H9 (cell line): Measurements from ENCODE around the gene ANGEL1. TPM values are rescaled to one million over a fixed set of nuclear protein-coding genes. Genes with fewer than 3 reads are reported as not detected.

ENCODE experiments used
- DNase-seq: peaks from one replicate; pipeline ENCODE4 v3.0.0-alpha.2; 2017
- H2AFZ ChIP-seq: one replicate; pipeline ENCODE4 v1.6.1; 2013; ENCODE audit warnings: mild to moderate bottlenecking, low read length, control low read depth, moderate library complexity
- H2AK5ac ChIP-seq: 2 replicates; pipeline ENCODE4 v1.6.1; 2013; ENCODE audit warnings: low read length, control low read depth, mixed read lengths; ENCODE audit not compliant: insufficient read length
- H2BK120ac ChIP-seq: one replicate; pipeline ENCODE4 v1.6.1; 2013; ENCODE audit warnings: low read depth, mild to moderate bottlenecking, low read length, control low read depth, inconsistent platforms; ENCODE audit not compliant: poor library complexity, severe bottlenecking
- H2BK12ac ChIP-seq: 2 replicates; pipeline ENCODE4 v1.6.1; 2013; ENCODE audit warnings: low read length, control low read depth, mixed read lengths, low read depth; ENCODE audit not compliant: insufficient read length
- H2BK15ac ChIP-seq: 2 replicates; pipeline ENCODE4 v1.6.1; 2013; ENCODE audit warnings: low read depth, low read length, control low read depth
- H2BK20ac ChIP-seq: one replicate; pipeline ENCODE4 v1.6.1; 2013; ENCODE audit warnings: low read depth, mild to moderate bottlenecking, low read length, control low read depth, inconsistent platforms; ENCODE audit not compliant: poor library complexity, severe bottlenecking
- H2BK5ac ChIP-seq: 2 replicates; pipeline ENCODE4 v1.6.1; 2013; ENCODE audit warnings: low read length, control low read depth, mixed read lengths; ENCODE audit not compliant: insufficient read length
- H3K14ac ChIP-seq: 2 replicates; pipeline ENCODE4 v1.6.1; 2013; ENCODE audit warnings: low read length, control low read depth; ENCODE audit not compliant: insufficient read depth
- H3K18ac ChIP-seq: 2 replicates; pipeline ENCODE4 v1.6.1; 2013; ENCODE audit warnings: low read depth, mild to moderate bottlenecking, mixed read lengths, low read length, control low read depth; ENCODE audit not compliant: insufficient read length
- H3K23ac ChIP-seq: 2 replicates; pipeline ENCODE4 v1.6.1; 2013; ENCODE audit warnings: low read length, control low read depth, mixed read lengths, low read depth; ENCODE audit not compliant: insufficient read length
- H3K23me2 ChIP-seq: 2 replicates; pipeline ENCODE4 v1.6.1; 2013; ENCODE audit warnings: low read depth, mild to moderate bottlenecking, mixed read lengths, low read length, control low read depth; ENCODE audit not compliant: insufficient read length, poor library complexity, severe bottlenecking
- H3K27ac ChIP-seq: 2 replicates; pipeline ENCODE4 v1.5.1; 2013; ENCODE audit warnings: low read length, control low read depth, mixed read lengths, low read depth; ENCODE audit not compliant: insufficient read length
- H3K27me3 ChIP-seq: 2 replicates; pipeline ENCODE4 v1.6.1; 2013; ENCODE audit warnings: low read length, control low read depth, inconsistent platforms; ENCODE audit not compliant: insufficient read depth
- H3K4ac ChIP-seq: 2 replicates; pipeline ENCODE4 v1.6.1; 2013; ENCODE audit warnings: low read depth, mild to moderate bottlenecking, control low read depth, inconsistent platforms, low read length, moderate library complexity
- H3K4me1 ChIP-seq: 2 replicates; pipeline ENCODE4 v1.6.1; 2013; ENCODE audit warnings: low read length, control low read depth, inconsistent platforms; ENCODE audit not compliant: insufficient read depth
- H3K4me2 ChIP-seq: 2 replicates; pipeline ENCODE4 v1.6.1; 2013; ENCODE audit warnings: low read length, control low read depth, mixed read lengths; ENCODE audit not compliant: insufficient read length, insufficient read depth
- H3K56ac ChIP-seq: 2 replicates; pipeline ENCODE4 v1.6.1; 2013; ENCODE audit warnings: low read depth, mild to moderate bottlenecking, mixed read lengths, low read length, control low read depth; ENCODE audit not compliant: insufficient read length
- H3K79me1 ChIP-seq: 2 replicates; pipeline ENCODE4 v1.6.1; 2013; ENCODE audit warnings: low read depth, mild to moderate bottlenecking, moderate library complexity, low read length, control low read depth, inconsistent platforms; ENCODE audit not compliant: insufficient read depth, poor library complexity, severe bottlenecking
- H3K79me2 ChIP-seq: 2 replicates; pipeline ENCODE4 v1.6.1; 2013; ENCODE audit warnings: low read length, control low read depth, inconsistent platforms; ENCODE audit not compliant: insufficient read depth
- H3K9ac ChIP-seq: 2 replicates; pipeline ENCODE4 v1.6.1; 2013; ENCODE audit warnings: low read length, control low read depth, mixed read lengths; ENCODE audit not compliant: insufficient read length; ENCODE audit errors: extremely low read depth
- H3K9me3 ChIP-seq: one replicate; pipeline ENCODE4 v1.6.1; 2013; ENCODE audit warnings: low read depth, low read length, inconsistent platforms; ENCODE audit not compliant: control insufficient read depth
- H3T11ph ChIP-seq: one replicate; pipeline ENCODE4 v1.6.1; 2013; ENCODE audit warnings: mild to moderate bottlenecking, low read length, control low read depth, inconsistent platforms
- H4K20me1 ChIP-seq: one replicate; pipeline ENCODE4 v1.6.1; 2013; ENCODE audit not compliant: control insufficient read depth, insufficient read length, insufficient read depth
- H4K5ac ChIP-seq: 2 replicates; pipeline ENCODE4 v1.6.1; 2013; ENCODE audit warnings: low read depth, mild to moderate bottlenecking, mixed read lengths, low read length, control low read depth; ENCODE audit not compliant: insufficient read length
- H4K8ac ChIP-seq: replicated peaks from 2 replicates; pipeline ENCODE4 v1.6.1; 2013; ENCODE audit warnings: low read length, control low read depth, mixed read lengths, low read depth; ENCODE audit not compliant: insufficient read length
- H4K91ac ChIP-seq: 2 replicates; pipeline ENCODE4 v1.6.1; 2013; ENCODE audit warnings: low read depth, mild to moderate bottlenecking, moderate library complexity, mixed read lengths, low read length, control low read depth; ENCODE audit not compliant: insufficient read length
- H3K27ac Mint-ChIP-seq, 3 experiments: 2 replicates in 2 of 3; 3 replicates in 1 of 3; pipeline ENCODE4 v1.8.0; 2020 to 2021; ENCODE audit warnings: mixed read lengths in 3 of 3, mild to moderate bottlenecking in 1 of 3, moderate library complexity in 1 of 3
- H3K27me3 Mint-ChIP-seq: 2 replicates; pipeline ENCODE4 v1.8.0; 2021; ENCODE audit warnings: low read depth, mild to moderate bottlenecking, moderate library complexity, mixed read lengths
- H3K36me3 Mint-ChIP-seq, 3 experiments: 2 replicates in 2 of 3; 3 replicates in 1 of 3; pipeline ENCODE4 v1.8.0; 2020 to 2021; ENCODE audit warnings: low read depth in 3 of 3, mixed read lengths in 3 of 3; ENCODE audit not compliant: insufficient read depth in 1 of 3
- H3K4me1 Mint-ChIP-seq, 2 experiments: 2 replicates each; pipeline ENCODE4 v1.8.0; 2020; ENCODE audit warnings: mixed read lengths in 2 of 2
- H3K4me3 Mint-ChIP-seq, 2 experiments: 2 replicates in 1 of 2; 3 replicates in 1 of 2; pipeline ENCODE4 v1.8.0; 2020 to 2021; ENCODE audit warnings: mild to moderate bottlenecking in 2 of 2, mixed read lengths in 2 of 2, moderate library complexity in 1 of 2
- H3K9me3 Mint-ChIP-seq, 2 experiments: 2 replicates in 1 of 2; 3 replicates in 1 of 2; pipeline ENCODE4 v1.8.0; 2020; ENCODE audit warnings: mild to moderate bottlenecking in 2 of 2, mixed read lengths in 2 of 2, moderate library complexity in 1 of 2
- CTCF ChIP-seq: fragments of 200-600 bp; sonication (generic); conservative IDR thresholded peaks from 3 replicates; pipeline ENCODE4 v1.8.0; 2021; ENCODE audit warnings: antibody characterized with exemption, mild to moderate bottlenecking
- total RNA-seq: library from RNA; stranded (reverse); gene quantifications from 2 replicates; pipeline ENCODE4 v1.2.1, GENCODE V29; 2021

The ANGEL1 gene
- total RNA-seq, 1 experiment from 2014 or later, result 21.5 TPM

DNA sequence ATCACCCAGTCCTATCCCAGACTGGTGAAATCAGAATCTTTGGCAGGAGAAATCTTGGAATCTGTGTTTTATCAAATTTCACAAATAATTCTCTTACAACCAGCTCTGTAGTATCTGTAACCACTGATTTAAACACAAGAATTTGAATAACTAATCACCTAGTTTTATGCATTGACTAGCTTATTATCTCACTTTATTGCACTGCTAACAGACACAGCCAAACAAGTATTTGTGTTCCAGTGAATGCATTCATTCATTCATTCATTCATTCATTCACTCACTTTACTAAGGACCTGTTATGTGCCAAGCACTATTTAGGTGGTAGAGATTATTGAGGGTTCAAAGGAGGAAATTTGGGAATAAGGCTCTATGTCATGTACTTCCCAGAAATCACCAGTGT is 29.7 kb upstream of the ANGEL1 start:
- Mint-ChIP-seq H3K27ac (no peak overlapping the region), H3K4me3 (no peak overlapping the region), H3K9me3 (no peaks in the 10 kb centered on the region), H3K27me3 (peaks cover 15% of the 10 kb centered on the region), H3K36me3 (no peaks in the 10 kb centered on the region), H3K4me1 (peaks cover 3 to 4% of the 10 kb centered on the region in 2 experiments)
- TF ChIP-seq CTCF, result no peak
- H2BK120ac ChIP-seq, result no peak overlapping the region
- H3K4me2 ChIP-seq, result no peak overlapping the region
- H3K79me2 ChIP-seq, result no peaks in the 10 kb centered on the region
- no peak overlapping the region for H2BK20ac ChIP-seq
- H2AK5ac ChIP-seq, result no peak overlapping the region
- H4K5ac ChIP-seq, result no peak overlapping the region
- H3T11ph ChIP-seq, result no peak overlapping the region
- no peak overlapping the region for H2BK15ac ChIP-seq
- H3K56ac ChIP-seq, result no peak overlapping the region
- no peaks in the 10 kb centered on the region for H4K20me1 ChIP-seq
- H3K9me3 ChIP-seq, result no peaks in the 10 kb centered on the region
- no peak overlapping the region for H3K9ac ChIP-seq
- H3K27me3 ChIP-seq, result no peaks in the 10 kb centered on the region
- no peaks in the 10 kb centered on the region for H3K4me1 ChIP-seq
- H3K18ac ChIP-seq, result no peak overlapping the region
- H4K8ac ChIP-seq, result no peak overlapping the region
- no peak for DNase-seq
- H3K14ac ChIP-seq, result no peak overlapping the region
- H2BK12ac ChIP-seq, result no peak overlapping the region
- H4K91ac ChIP-seq, result no peak overlapping the region
- H2AFZ ChIP-seq, result no peak overlapping the region
- no peaks in the 10 kb centered on the region for H3K23me2 ChIP-seq
- H3K4ac ChIP-seq, result no peak overlapping the region
- no peak overlapping the region for H3K23ac ChIP-seq
- H2BK5ac ChIP-seq, result no peak overlapping the region
- H3K79me1 ChIP-seq, result no peaks in the 10 kb centered on the region
- H3K27ac ChIP-seq, result no peak overlapping the region
